ENCODE results near the gene HOXC5. TPM values are rescaled to one million over a fixed set of nuclear protein-coding genes. Genes with fewer than 3 reads are reported as not detected.

Gene HOXC5
- total RNA-seq, 6 experiments from 2014 or later = not detected

DNA sequence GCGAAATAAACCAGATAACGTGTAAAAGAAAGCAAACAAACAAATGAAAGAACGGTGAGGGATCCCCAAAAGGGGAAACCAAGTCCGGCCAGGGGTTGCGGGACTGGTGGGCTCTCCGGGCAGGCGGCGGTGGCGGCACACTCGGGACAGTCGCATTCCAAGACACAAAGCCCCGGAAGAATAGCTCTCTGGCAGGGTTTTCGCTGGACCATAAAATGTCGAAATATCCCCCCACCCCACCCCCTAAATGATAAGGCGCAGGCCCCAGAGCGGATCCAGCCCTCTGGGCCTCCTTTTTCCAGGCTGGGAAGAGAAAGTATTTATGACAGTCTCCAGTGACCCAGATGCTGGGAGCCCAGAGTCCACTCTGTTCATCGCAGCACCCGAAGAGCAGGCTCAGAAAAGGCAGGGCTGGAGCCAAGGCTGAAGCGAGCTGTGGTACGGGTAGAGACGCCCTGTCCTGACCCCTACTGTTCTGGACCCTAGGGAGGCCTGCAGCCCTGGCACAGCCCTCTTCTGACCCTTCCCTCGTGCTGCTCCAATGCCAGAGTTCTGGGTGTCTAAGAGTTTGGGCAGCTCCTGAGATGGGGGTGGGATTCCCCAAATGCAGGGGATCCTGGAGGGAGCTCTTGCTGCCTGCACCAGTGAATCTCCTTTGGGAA, 26.2 kb upstream of the HOXC5 start:
- Histone ChIP-seq H3K27me3 (peaks cover 0 to 36% of the 10 kb centered on the region in 2 donors), H3K4me1 (peaks cover 0 to 7% (median 0%) of the 10 kb centered on the region in 4 donors), H3K27ac (no peak overlapping the region), H3K9me3 (no peaks in the 10 kb centered on the region), H3K4me3 (peak overlapping the region in 1 of 3 donors; percentile 11), H3K36me3 (no peaks in the 10 kb centered on the region)
- no peak for DNase-seq
- TF ChIP-seq POLR2A (IDR thresholded peaks at IDR 0.05) = no peak
- TF ChIP-seq, protein P1, sequence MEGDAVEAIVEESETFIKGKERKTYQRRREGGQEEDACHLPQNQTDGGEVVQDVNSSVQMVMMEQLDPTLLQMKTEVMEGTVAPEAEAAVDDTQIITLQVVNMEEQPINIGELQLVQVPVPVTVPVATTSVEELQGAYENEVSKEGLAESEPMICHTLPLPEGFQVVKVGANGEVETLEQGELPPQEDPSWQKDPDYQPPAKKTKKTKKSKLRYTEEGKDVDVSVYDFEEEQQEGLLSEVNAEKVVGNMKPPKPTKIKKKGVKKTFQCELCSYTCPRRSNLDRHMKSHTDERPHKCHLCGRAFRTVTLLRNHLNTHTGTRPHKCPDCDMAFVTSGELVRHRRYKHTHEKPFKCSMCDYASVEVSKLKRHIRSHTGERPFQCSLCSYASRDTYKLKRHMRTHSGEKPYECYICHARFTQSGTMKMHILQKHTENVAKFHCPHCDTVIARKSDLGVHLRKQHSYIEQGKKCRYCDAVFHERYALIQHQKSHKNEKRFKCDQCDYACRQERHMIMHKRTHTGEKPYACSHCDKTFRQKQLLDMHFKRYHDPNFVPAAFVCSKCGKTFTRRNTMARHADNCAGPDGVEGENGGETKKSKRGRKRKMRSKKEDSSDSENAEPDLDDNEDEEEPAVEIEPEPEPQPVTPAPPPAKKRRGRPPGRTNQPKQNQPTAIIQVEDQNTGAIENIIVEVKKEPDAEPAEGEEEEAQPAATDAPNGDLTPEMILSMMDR (IDR thresholded peaks at IDR 0.05) = no peak
- ATAC-seq = no peak
- intact Hi-C loops (cut with DNase I) = loop anchor here (5.0 kb wide), 2 partner anchors 196 to 201 kb away; no protein-coding TSS in a partner anchor
- 4% methylated on average over 7 of the region's 22 CpGs for WGBS (ENCODE audit: insufficient coverage, low coverage, low lambda C conversion rate, missing lambda C conversion rate)

DNA sequence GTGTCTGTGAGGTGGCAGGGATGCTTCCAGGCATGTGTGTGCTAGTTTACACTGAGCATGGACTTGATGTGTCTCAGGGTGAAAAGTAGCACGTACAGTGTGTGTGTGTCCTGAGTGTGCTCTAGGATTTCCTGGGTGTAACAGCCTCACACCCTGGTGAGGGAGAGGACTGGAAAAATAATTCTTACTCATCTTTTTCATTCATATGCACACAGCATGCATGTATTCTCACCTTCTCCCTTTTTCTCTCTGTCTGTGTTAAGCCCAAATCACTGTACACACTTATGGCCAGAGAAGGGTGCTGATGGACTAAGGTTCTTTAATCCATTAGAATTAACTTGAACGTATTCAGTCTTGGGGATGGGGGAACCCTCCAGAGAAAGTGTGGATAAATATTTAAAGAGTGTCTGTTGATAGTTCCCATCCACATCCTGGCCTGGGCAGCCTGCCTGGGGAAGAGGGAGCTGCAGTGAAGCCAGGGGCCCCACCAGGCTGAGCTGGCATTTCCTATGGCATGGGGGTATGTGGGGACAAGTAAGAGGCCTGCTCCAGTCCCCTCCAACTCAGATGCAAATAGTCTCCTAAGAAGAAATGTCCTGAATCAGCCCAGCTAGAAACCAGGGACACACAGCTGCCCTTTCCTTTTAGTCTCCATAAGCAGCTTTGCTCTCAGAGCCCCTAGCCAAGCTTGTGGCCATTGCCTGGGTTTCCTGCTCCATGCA, 25.2 kb upstream of the HOXC5 start:
- intact Hi-C loops (cut with DNase I) = loop anchor here (5.0 kb wide), 2 partner anchors 195 to 200 kb away; no protein-coding TSS in a partner anchor
- H3K27ac ChIP-seq = no peak overlapping the region

DNA sequence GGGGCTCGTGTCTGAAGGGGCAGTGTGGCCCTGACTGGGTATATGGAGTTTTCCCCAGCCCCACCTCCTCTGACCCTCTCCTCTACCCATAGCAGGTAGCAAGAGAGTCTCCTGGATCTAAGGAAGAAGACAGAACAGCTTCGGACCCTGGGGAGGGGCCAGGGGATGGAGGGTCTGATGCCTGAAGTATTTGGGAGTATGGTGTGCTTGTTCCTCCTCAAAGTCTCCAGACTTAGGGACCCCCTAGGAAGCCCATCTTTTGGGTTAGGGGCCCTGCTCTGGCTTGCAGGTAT, 24.6 kb upstream of the HOXC5 start:
- intact Hi-C loops (cut with DNase I) = loop anchor here (5.0 kb wide), 2 partner anchors 194 to 199 kb away; no protein-coding TSS in a partner anchor
- no peak overlapping the region for H3K27ac ChIP-seq

More for the DNA sequence above, 25.2 kb upstream of the HOXC5 start:
- no peak for TF ChIP-seq POLR2A (IDR thresholded peaks at IDR 0.05)
- TF ChIP-seq, protein P1 (IDR thresholded peaks at IDR 0.05) = no peak
- Histone ChIP-seq H3K9me3 (no peaks in the 10 kb centered on the region), H3K4me1 (peaks cover 0 to 7% (median 0%) of the 10 kb centered on the region in 4 donors), H3K36me3 (no peaks in the 10 kb centered on the region), H3K4me3 (no peak overlapping the region), H3K27me3 (peaks cover 0 to 42% of the 10 kb centered on the region in 2 donors)
- ATAC-seq = no peak
- WGBS (ENCODE audit: insufficient coverage, low coverage, low lambda C conversion rate, missing lambda C conversion rate) = 22% methylated on average over 2 of the region's 2 CpGs
- DNase-seq = no peak

DNA sequence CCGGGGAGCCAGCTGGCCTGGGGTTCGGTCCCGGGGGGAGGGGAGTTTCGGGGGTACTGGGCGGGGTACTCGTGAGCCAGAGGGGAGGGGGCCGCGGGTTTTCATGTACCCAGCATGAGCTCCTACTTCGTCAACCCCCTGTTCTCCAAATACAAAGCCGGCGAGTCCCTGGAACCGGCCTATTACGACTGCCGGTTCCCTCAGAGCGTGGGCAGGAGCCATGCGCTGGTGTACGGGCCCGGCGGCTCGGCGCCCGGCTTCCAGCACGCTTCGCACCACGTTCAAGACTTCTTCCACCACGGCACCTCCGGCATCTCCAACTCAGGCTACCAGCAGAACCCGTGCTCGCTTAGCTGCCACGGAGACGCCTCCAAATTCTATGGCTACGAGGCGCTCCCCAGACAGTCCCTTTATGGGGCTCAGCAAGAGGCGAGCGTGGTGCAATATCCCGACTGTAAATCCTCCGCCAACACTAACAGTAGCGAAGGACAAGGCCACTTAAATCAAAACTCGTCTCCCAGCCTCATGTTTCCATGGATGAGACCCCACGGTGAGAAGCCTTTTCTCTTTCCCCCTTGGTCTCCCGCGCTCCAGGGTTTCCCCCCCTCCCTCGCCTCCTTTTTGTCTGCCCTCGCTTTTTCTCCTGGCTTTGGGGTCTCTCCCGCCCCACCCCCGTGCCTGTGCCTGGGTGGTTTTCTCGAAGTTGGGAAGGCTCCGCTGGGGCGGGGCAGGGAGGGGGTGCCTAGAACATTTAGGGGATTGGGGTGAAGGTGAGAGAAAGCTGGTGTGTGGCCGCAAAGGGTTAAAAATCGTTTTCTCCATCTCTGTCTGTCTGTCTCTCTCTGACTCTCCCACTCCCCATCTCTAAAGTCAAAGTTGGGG, 23.4 kb upstream of the HOXC5 start:
- 7% methylated on average over 13 of the region's 51 CpGs for WGBS (ENCODE audit: insufficient coverage, low coverage, low lambda C conversion rate, missing lambda C conversion rate)

More for the DNA sequence above, 24.6 kb upstream of the HOXC5 start:
- H3K27me3 ChIP-seq = peaks cover 0 to 48% of the 10 kb centered on the region in 2 donors
- no peaks in the 10 kb centered on the region for H3K9me3 ChIP-seq
- peaks cover 0 to 7% (median 0%) of the 10 kb centered on the region in 4 donors for H3K4me1 ChIP-seq
- DNase-seq = no peak
- ATAC-seq = no peak
- no peak for TF ChIP-seq POLR2A (IDR thresholded peaks at IDR 0.05)
- TF ChIP-seq, protein P1 (IDR thresholded peaks at IDR 0.05) = no peak
- WGBS (ENCODE audit: insufficient coverage, low coverage, low lambda C conversion rate, missing lambda C conversion rate) = 29% methylated on average over 1 of the region's 2 CpGs
- no peak overlapping the region for H3K4me3 ChIP-seq
- H3K36me3 ChIP-seq = no peaks in the 10 kb centered on the region

More for the DNA sequence above, 23.4 kb upstream of the HOXC5 start:
- Histone ChIP-seq H3K4me1 (peaks cover 0 to 7% (median 0%) of the 10 kb centered on the region in 4 donors), H3K36me3 (no peaks in the 10 kb centered on the region), H3K27me3 (peaks cover 0 to 56% of the 10 kb centered on the region in 2 donors), H3K27ac (no peak overlapping the region), H3K9me3 (no peaks in the 10 kb centered on the region), H3K4me3 (no peak overlapping the region)
- TF ChIP-seq, protein P1 (IDR thresholded peaks at IDR 0.05) = no peak
- no peak for TF ChIP-seq POLR2A (IDR thresholded peaks at IDR 0.05)
- DNase-seq (no peak), ATAC-seq (no peak)
- intact Hi-C loops (cut with DNase I) = loop anchor here (5.0 kb wide), 2 partner anchors 193 to 198 kb away; no protein-coding TSS in a partner anchor
